ENCODE measurements around the gene UGGT1. TPM values are rescaled to one million over a fixed set of nuclear protein-coding genes. Genes with fewer than 3 reads are reported as not detected.

The UGGT1 gene
- total and polyA plus RNA-seq, 2 donors (not counting 3 experiments of a cell fraction or from before 2014, with no cell fraction given): 27.6 to 83.2 TPM

DNA sequence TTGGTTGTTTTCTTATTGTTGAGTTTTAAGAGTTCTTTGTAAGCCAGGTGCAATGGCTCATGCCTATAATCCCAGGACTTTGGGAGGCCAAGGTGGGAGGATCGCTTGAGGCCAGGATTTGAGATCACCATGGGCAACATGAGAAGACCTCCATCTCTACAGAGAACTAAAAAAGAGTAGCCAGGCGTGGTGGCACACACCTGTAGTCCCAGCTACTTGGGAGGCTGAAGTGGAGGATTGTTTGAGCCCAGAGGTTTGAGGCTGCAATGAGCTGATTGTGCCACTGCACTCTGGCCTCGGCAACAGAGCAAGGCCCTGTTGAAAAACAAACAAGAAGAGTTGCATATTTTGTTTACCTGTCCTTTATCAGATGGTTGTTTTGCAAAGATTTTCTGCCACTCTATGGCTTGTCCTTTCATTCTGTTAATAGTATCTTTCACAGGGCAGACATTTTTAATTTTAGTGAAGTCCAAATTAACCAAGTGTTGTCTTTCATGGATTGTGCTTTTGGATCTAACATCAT is 46.2 kb downstream of the UGGT1 start:
- Histone ChIP-seq H3K9ac (replicated peaks; ENCODE audit: extremely low read depth, insufficient read depth, low read length) (no peak overlapping the region), H3K9me1 (replicated peaks; ENCODE audit: control insufficient read depth, extremely low read depth, insufficient read depth, low read length) (no peaks in the 10 kb centered on the region), H3K4me3 (replicated peaks in 1 of 3; ENCODE audit: insufficient read depth in 1 of 3, low read depth in 1 of 3, low read length in 3 of 3) (no peak overlapping the region), H3K27me3 (ENCODE audit: control insufficient read depth in 2 of 2, insufficient read depth in 2 of 2, low read length in 2 of 2) (no peaks in the 10 kb centered on the region), H3K4me1 (ENCODE audit: control insufficient read depth, extremely low read depth, insufficient read depth, low read length) (no peaks in the 10 kb centered on the region), H3K36me3 (ENCODE audit: control insufficient read depth in 2 of 2, extremely low read depth in 1 of 2, insufficient read depth in 2 of 2, low read length in 2 of 2) (peaks cover 20 to 25% of the 10 kb centered on the region in 2 experiments), H4K20me1 (replicated peaks; ENCODE audit: control insufficient read depth, extremely low read depth, insufficient read depth, low read length) (no peaks in the 10 kb centered on the region), H2AFZ (ENCODE audit: low read depth, low read length) (no peak overlapping the region), H3K9me3 (replicated peaks; ENCODE audit: control insufficient read depth, insufficient read depth, low read length) (no peaks in the 10 kb centered on the region), H3K4me2 (ENCODE audit: insufficient read depth, low read length) (no peak overlapping the region), H3K79me2 (ENCODE audit: control insufficient read depth, insufficient read depth, low read length) (no peaks in the 10 kb centered on the region), H3K27ac (ENCODE audit: insufficient read depth, low read depth, low read length) (no peak overlapping the region)
- no peak for FAIRE-seq
- DNase-seq (ENCODE audit: low read depth, low spot score): no peak
- TF ChIP-seq FOS (IDR thresholded peaks at IDR 0.05; ENCODE audit: borderline replicate concordance, insufficient read depth, low read length) (no peak), POLR2A (IDR thresholded peaks at IDR 0.05; ENCODE audit: low read depth, low read length) (no peak), EZH2 (IDR thresholded peaks at IDR 0.05; ENCODE audit: borderline replicate concordance, low read depth, low read length, severe bottlenecking) (no peak), MYC (IDR thresholded peaks at IDR 0.05; ENCODE audit: low read depth, low read length) (no peak), GATA2 (IDR thresholded peaks at IDR 0.05; ENCODE audit: insufficient read depth, insufficient read length, low read depth, low read length) (no peak), JUN (IDR thresholded peaks at IDR 0.05; ENCODE audit: borderline replicate concordance, insufficient read depth, insufficient read length, low read depth) (no peak), POLR2AphosphoS5 (IDR thresholded peaks at IDR 0.05; ENCODE audit: insufficient read depth, low read depth, low read length) (no peak)
- TF ChIP-seq, protein P1, sequence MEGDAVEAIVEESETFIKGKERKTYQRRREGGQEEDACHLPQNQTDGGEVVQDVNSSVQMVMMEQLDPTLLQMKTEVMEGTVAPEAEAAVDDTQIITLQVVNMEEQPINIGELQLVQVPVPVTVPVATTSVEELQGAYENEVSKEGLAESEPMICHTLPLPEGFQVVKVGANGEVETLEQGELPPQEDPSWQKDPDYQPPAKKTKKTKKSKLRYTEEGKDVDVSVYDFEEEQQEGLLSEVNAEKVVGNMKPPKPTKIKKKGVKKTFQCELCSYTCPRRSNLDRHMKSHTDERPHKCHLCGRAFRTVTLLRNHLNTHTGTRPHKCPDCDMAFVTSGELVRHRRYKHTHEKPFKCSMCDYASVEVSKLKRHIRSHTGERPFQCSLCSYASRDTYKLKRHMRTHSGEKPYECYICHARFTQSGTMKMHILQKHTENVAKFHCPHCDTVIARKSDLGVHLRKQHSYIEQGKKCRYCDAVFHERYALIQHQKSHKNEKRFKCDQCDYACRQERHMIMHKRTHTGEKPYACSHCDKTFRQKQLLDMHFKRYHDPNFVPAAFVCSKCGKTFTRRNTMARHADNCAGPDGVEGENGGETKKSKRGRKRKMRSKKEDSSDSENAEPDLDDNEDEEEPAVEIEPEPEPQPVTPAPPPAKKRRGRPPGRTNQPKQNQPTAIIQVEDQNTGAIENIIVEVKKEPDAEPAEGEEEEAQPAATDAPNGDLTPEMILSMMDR (IDR thresholded peaks at IDR 0.05; ENCODE audit: extremely low read depth in 1 of 2, insufficient read depth in 1 of 2, low read depth in 1 of 2, low read length in 2 of 2): no peak
- TF ChIP-seq, protein P2, sequence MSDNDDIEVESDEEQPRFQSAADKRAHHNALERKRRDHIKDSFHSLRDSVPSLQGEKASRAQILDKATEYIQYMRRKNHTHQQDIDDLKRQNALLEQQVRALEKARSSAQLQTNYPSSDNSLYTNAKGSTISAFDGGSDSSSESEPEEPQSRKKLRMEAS (IDR thresholded peaks at IDR 0.05; ENCODE audit: insufficient read depth, insufficient read length): no peak
- dilution Hi-C loops (cut with MboI; ENCODE audit: extremely low pct_ligation_motif_present, low sequenced_read_pairs) (no loop called here), intact Hi-C loops (cut with micrococcal nuclease) (no loop called here)
- ChIA-PET CTCF (no interaction called here), POLR2A (no interaction called here)
- no TSS peak for BruUV-seq (replicated peaks)

All from endothelial cell of umbilical vein (primary cell).